ENCODE data around the gene FOSL2.

DNA sequence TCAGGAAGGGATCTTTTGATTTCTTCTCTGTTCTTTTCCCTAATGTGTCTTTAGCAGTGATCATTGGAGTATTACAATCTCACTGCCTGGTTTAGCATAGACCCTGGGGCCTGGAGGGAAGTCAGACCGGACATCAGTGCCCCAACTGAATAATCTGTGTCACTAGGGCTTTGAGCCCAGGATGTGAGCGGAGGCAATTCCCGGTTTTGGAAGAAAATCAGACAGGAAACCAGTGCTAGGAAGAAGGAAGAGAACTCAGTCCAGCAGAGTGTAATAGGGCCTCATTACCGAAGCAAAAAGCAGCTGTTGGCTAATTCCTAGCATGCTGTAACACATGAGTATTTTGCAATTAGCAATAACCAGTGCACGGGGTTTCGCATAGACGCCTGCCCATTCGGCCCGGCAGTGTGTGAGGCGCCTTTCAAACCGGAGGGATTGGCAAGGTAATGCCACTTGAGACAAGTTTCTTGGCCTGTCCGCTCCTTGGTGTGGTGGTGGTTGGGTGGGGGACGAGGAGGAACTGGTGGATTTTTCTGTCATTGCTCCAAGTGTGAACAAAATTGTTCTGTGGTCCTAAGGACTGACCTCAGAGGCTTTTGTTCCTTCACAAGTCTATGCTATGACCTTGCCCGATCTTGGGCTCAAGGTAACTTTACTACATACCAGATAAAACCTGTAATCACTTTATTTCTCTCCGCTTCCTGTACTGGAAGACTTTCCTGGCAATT is 2.8 kb downstream of the FOSL2 start:
- TF ChIP-seq, protein P1, sequence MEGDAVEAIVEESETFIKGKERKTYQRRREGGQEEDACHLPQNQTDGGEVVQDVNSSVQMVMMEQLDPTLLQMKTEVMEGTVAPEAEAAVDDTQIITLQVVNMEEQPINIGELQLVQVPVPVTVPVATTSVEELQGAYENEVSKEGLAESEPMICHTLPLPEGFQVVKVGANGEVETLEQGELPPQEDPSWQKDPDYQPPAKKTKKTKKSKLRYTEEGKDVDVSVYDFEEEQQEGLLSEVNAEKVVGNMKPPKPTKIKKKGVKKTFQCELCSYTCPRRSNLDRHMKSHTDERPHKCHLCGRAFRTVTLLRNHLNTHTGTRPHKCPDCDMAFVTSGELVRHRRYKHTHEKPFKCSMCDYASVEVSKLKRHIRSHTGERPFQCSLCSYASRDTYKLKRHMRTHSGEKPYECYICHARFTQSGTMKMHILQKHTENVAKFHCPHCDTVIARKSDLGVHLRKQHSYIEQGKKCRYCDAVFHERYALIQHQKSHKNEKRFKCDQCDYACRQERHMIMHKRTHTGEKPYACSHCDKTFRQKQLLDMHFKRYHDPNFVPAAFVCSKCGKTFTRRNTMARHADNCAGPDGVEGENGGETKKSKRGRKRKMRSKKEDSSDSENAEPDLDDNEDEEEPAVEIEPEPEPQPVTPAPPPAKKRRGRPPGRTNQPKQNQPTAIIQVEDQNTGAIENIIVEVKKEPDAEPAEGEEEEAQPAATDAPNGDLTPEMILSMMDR (IDR thresholded peaks at IDR 0.05) = no peak
- no peak for TF ChIP-seq RELA (CRISPR knock-in tag; IDR thresholded peaks at IDR 0.05; ENCODE audit: borderline replicate concordance)
- TF ChIP-seq, protein P2, sequence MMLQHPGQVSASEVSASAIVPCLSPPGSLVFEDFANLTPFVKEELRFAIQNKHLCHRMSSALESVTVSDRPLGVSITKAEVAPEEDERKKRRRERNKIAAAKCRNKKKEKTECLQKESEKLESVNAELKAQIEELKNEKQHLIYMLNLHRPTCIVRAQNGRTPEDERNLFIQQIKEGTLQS (CRISPR knock-in tag; conservative IDR thresholded peaks at IDR 0.05) = no peak
- TF ChIP-seq NFE2L1 (CRISPR knock-in tag; IDR thresholded peaks at IDR 0.05) = no peak
- TF ChIP-seq GABPB1 (CRISPR knock-in tag; IDR thresholded peaks at IDR 0.05) = peak; percentile 76
